K562 (cell line): ENCODE data around the gene KDF1.

Experiments
- EGR1 ChIP-seq: fragments of 450-650 bp; conservative IDR thresholded peaks from 2 replicates; pipeline ENCODE4 v1.6.1; 2017; ENCODE audit warnings: mild to moderate bottlenecking
- ESRRA ChIP-seq: fragments of 450-650 bp; IDR thresholded peaks from 2 replicates; pipeline ENCODE4 v1.6.1; 2014; ENCODE audit warnings: low read depth, mild to moderate bottlenecking, moderate library complexity, borderline replicate concordance
- FOS ChIP-seq: IDR thresholded peaks from 3 replicates; pipeline ENCODE4 v1.6.1; 2011; ENCODE audit not compliant: insufficient read length; ENCODE audit errors: extremely low read depth
- GABPB1 ChIP-seq: sonication (generic); formaldehyde crosslinking; IDR thresholded peaks from 2 replicates; pipeline ENCODE4 v1.8.0; 2022; ENCODE audit warnings: mild to moderate bottlenecking, missing genetic modification reagents
- TFAM ChIP-seq: fragments of 250-450 bp; sonication (Bioruptor Pico); conservative IDR thresholded peaks from 2 replicates; pipeline ENCODE4 v1.5.0; 2021; ENCODE audit warnings: mild to moderate bottlenecking, moderate library complexity
- TRIM24 ChIP-seq, 2 experiments: fragments of 450-650 bp; IDR thresholded peaks; 2 replicates each; pipeline ENCODE4 v1.6.1; 2016
- TF ChIP-seq, protein P1 (sequence below), 3 experiments: IDR thresholded peaks in 2 of 3; conservative IDR thresholded peaks in 1 of 3; 2 replicates each; pipeline ENCODE4 v1.5.1; 2011 to 2012; ENCODE audit warnings: low read length in 3 of 3, mild to moderate bottlenecking in 3 of 3, control low read depth in 2 of 3, improper control_type of control experiment in 1 of 3, inconsistent platforms in 1 of 3, low read depth in 1 of 3, mixed read lengths in 1 of 3, moderate library complexity in 1 of 3; ENCODE audit not compliant: insufficient read depth in 2 of 3
- TF ChIP-seq, protein P2 (sequence below): sonication (generic); formaldehyde crosslinking; IDR thresholded peaks from 2 replicates; pipeline ENCODE4 v1.8.0; 2022; ENCODE audit warnings: mild to moderate bottlenecking, missing genetic modification reagents
- TF ChIP-seq, protein P3 (sequence below), 2 experiments: fragments of 450-650 bp; formaldehyde crosslinking in 1 of 2; IDR thresholded peaks; 2 replicates each; pipeline versions ENCODE4 v1.4.0 to v1.6.1; 2014 to 2020; ENCODE audit warnings: mild to moderate bottlenecking in 2 of 2, borderline replicate concordance in 1 of 2, low read depth in 1 of 2

DNA sequence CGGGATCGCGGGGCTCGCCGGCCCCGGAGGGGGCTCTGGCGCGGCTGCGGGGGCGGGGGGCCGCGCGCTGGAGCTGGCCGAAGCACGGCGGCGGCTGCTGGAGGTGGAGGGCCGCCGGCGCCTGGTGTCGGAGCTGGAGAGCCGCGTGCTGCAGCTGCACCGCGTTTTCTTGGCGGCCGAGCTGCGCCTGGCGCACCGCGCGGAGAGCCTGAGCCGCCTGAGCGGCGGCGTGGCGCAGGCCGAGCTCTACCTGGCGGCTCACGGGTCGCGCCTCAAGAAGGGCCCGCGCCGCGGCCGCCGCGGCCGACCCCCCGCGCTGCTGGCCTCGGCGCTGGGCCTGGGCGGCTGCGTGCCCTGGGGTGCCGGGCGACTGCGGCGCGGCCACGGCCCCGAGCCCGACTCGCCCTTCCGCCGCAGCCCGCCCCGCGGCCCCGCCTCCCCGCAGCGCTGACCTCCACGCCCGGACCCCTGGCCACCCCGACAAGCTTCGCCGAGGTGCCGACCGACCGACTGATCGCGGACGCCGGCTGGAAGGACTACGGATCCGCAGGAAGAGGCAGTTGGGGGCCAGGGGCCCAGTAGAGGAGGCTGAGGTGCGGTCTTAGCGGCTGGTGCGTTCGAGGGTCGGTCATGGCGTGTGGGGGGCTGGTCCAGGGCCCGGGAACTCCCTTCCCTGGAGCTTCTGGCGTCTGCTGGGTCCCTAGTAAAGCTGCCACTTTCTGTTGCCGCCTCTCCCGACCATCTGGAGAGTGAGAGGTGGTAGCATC is 33.9 kb upstream of the KDF1 start:
- no peak for TF ChIP-seq ESRRA
- TF ChIP-seq TRIM24 (IDR thresholded peaks at IDR 0.05) = no peak
- TF ChIP-seq, protein P1, sequence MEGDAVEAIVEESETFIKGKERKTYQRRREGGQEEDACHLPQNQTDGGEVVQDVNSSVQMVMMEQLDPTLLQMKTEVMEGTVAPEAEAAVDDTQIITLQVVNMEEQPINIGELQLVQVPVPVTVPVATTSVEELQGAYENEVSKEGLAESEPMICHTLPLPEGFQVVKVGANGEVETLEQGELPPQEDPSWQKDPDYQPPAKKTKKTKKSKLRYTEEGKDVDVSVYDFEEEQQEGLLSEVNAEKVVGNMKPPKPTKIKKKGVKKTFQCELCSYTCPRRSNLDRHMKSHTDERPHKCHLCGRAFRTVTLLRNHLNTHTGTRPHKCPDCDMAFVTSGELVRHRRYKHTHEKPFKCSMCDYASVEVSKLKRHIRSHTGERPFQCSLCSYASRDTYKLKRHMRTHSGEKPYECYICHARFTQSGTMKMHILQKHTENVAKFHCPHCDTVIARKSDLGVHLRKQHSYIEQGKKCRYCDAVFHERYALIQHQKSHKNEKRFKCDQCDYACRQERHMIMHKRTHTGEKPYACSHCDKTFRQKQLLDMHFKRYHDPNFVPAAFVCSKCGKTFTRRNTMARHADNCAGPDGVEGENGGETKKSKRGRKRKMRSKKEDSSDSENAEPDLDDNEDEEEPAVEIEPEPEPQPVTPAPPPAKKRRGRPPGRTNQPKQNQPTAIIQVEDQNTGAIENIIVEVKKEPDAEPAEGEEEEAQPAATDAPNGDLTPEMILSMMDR (IDR thresholded peaks at IDR 0.05 in 2 of 3, conservative IDR thresholded peaks at IDR 0.05 in 1 of 3; ENCODE audit: insufficient read depth in 2 of 3, low read depth in 1 of 3, low read length in 3 of 3) = no peak
- no peak for TF ChIP-seq EGR1
- no peak for TF ChIP-seq TFAM (CRISPR knock-in tag)
- TF ChIP-seq, protein P2, sequence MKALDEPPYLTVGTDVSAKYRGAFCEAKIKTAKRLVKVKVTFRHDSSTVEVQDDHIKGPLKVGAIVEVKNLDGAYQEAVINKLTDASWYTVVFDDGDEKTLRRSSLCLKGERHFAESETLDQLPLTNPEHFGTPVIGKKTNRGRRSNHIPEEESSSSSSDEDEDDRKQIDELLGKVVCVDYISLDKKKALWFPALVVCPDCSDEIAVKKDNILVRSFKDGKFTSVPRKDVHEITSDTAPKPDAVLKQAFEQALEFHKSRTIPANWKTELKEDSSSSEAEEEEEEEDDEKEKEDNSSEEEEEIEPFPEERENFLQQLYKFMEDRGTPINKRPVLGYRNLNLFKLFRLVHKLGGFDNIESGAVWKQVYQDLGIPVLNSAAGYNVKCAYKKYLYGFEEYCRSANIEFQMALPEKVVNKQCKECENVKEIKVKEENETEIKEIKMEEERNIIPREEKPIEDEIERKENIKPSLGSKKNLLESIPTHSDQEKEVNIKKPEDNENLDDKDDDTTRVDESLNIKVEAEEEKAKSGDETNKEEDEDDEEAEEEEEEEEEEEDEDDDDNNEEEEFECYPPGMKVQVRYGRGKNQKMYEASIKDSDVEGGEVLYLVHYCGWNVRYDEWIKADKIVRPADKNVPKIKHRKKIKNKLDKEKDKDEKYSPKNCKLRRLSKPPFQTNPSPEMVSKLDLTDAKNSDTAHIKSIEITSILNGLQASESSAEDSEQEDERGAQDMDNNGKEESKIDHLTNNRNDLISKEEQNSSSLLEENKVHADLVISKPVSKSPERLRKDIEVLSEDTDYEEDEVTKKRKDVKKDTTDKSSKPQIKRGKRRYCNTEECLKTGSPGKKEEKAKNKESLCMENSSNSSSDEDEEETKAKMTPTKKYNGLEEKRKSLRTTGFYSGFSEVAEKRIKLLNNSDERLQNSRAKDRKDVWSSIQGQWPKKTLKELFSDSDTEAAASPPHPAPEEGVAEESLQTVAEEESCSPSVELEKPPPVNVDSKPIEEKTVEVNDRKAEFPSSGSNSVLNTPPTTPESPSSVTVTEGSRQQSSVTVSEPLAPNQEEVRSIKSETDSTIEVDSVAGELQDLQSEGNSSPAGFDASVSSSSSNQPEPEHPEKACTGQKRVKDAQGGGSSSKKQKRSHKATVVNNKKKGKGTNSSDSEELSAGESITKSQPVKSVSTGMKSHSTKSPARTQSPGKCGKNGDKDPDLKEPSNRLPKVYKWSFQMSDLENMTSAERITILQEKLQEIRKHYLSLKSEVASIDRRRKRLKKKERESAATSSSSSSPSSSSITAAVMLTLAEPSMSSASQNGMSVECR (CRISPR knock-in tag) = peak; percentile 54
- TF ChIP-seq, protein P3, sequence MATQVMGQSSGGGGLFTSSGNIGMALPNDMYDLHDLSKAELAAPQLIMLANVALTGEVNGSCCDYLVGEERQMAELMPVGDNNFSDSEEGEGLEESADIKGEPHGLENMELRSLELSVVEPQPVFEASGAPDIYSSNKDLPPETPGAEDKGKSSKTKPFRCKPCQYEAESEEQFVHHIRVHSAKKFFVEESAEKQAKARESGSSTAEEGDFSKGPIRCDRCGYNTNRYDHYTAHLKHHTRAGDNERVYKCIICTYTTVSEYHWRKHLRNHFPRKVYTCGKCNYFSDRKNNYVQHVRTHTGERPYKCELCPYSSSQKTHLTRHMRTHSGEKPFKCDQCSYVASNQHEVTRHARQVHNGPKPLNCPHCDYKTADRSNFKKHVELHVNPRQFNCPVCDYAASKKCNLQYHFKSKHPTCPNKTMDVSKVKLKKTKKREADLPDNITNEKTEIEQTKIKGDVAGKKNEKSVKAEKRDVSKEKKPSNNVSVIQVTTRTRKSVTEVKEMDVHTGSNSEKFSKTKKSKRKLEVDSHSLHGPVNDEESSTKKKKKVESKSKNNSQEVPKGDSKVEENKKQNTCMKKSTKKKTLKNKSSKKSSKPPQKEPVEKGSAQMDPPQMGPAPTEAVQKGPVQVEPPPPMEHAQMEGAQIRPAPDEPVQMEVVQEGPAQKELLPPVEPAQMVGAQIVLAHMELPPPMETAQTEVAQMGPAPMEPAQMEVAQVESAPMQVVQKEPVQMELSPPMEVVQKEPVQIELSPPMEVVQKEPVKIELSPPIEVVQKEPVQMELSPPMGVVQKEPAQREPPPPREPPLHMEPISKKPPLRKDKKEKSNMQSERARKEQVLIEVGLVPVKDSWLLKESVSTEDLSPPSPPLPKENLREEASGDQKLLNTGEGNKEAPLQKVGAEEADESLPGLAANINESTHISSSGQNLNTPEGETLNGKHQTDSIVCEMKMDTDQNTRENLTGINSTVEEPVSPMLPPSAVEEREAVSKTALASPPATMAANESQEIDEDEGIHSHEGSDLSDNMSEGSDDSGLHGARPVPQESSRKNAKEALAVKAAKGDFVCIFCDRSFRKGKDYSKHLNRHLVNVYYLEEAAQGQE (IDR thresholded peaks at IDR 0.05; ENCODE audit: borderline replicate concordance) = no peak
- TF ChIP-seq, protein P3 (CRISPR knock-in tag; IDR thresholded peaks at IDR 0.05; ENCODE audit: low read depth) = no peak
- TF ChIP-seq GABPB1 (CRISPR knock-in tag) = no peak
- TF ChIP-seq FOS = no peak
